ENCODE results near the gene MAS1.

The MAS1 gene

GRCh38 chr6:159880412-159880975, 10.3 kb upstream of the MAS1 start:
- no peak for DNase-seq

DNA sequence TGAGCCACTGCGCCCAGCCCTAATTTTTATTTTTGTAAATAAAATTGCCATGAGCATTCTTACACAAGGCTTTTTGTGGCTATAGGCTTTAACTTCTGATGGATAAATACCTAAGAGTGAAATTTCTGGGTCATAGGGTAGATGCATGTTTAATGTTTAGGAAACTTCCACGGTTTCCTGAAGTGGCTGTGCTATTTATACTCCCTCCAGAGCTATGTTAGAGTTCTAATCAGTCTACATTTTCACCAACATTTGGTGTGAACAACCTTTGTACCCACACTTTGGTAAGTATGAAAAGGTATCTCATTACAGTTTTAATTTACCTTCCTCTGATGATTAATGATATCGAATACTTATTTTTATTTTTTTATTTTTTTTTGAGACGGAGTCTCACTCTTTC, 6.1 kb upstream of the MAS1 start:
- DNase-seq = no peak

DNA sequence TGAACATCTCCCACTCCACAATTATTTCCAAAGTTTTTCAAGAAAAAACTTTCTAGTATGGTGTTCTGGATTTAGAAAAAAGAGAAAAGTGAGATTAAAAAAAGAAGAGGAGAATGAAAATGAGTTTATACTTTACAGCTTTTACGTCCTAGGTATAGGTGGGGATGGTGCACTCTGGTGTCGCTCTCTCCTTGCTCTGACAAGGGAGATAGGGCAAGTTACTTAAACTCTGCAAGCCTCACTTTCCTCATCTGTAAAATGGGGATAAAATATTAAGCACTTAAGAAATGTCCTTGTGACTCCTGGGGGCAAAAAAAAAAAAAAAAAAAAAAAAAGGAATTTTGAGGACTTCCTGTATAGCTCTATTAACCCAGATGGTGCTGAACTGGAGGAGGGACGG, 4.5 kb upstream of the MAS1 start:
- no peak for DNase-seq

- DNase-seq = no peak
Observed at GRCh38 chr6:159887146-159887545, 3.6 kb upstream of the MAS1 start.

GRCh38 chr6:159887761-159888160, 3.0 kb upstream of the MAS1 start:
- DNase-seq = no peak

GRCh38 chr6:159890201-159890600, 587 bp upstream of the MAS1 start:
- DNase-seq = no peak

GRCh38 chr6:159892053-159892452, 1.3 kb downstream of the MAS1 start:
- DNase-seq = no peak

- DNase-seq = no peak
Observed at GRCh38 chr6:159893064-159893463, 2.3 kb downstream of the MAS1 start.

- no peak for DNase-seq
Observed at GRCh38 chr6:159894991-159895390, 4.2 kb downstream of the MAS1 start.

GRCh38 chr6:159897603-159898002, 6.8 kb downstream of the MAS1 start:
- DNase-seq = no peak

GRCh38 chr6:159898519-159898918, 7.7 kb downstream of the MAS1 start:
- no peak for DNase-seq

GRCh38 chr6:159899994-159900745, 9.4 kb downstream of the MAS1 start:
- no peak for DNase-seq

DNA sequence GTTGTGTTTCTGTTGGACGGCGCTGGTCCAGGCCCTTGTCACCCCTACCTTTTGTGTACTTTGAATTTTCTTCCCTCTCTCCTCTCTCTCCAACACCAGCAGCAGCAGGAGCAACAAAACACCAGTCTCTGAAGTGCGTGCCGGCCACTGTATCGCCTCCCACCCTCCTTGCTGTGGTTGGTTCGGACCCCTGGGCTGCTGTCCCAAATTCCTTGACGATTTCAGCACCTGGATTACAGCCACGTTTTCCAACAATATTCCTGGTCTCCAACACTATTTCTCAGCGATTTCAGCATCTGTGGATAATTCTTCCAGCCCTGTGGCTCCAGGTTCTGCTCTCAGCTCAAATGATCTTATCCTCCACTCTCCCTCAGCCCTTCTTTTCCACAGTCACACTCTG, 11.8 kb downstream of the MAS1 start:
- DNase-seq = no peak

DNA sequence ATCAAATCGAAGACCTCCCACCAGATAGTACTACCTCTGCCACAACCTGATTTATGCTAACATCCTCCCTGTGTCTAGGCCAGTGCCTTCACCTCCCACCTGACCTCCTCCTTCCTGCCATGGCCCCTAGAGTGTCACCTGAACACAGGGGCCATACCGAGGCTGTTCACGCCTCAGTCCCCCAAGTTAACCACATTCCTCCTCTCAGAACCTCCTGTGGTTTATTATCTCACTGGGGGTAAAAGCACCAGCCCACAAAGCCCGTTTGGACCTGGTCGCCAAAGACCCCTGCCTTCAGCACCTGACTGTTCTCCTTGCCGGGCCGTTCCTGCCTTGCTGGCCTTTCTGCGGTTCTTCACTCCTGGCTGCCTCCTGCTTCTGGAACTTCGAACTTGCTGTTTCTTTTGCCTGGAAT, 13.7 kb downstream of the MAS1 start:
- DNase-seq = no peak

- no peak for DNase-seq
Observed at GRCh38 chr6:159906400-159906799, 15.6 kb downstream of the MAS1 start.

- DNase-seq = no peak
Observed at GRCh38 chr6:159908535-159908934, 17.7 kb downstream of the MAS1 start.

- DNase-seq = no peak
Observed at GRCh38 chr6:159908979-159909378, 18.2 kb downstream of the MAS1 start.

GRCh38 chr6:159910342-159910741, 19.6 kb downstream of the MAS1 start:
- no peak for DNase-seq

GRCh38 chr6:159913375-159913774, 22.6 kb downstream of the MAS1 start:
- DNase-seq = no peak

DNA sequence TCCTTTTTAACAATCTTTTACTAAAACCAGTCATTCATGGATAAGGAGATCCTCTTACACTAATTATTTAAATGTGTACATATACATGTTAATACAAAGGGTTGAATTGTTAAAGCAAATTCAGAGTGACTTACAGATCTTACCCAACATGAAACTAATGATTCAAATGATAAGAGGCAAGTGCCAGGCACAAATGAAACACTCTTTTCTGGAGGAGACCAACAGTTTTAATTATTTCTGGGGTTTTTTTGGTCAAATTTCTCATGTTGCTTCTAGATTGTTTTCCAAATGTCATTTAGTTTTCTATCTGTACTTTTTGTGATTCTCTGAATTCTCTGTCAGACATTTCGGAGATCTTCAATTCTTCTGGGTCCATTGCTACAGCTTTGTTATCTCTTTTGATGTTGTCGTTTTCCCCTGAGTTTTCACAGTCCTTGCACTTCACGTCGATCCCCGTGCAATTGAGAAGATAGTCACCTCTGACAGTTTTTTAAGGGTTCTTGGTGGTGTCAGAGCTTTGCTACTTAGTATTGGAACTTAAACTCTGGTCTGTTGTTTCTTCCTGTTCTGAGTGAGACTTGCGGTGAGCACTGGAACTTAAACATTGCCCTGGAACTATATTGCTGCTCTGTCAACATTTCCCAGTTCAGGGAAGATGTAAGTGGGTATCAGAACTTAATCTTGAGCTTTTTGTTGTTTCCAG, 23.2 kb downstream of the MAS1 start:
- no peak for DNase-seq

- DNase-seq = no peak
Observed at GRCh38 chr6:159914565-159914923, 23.8 kb downstream of the MAS1 start.

GRCh38 chr6:159915397-159915796, 24.6 kb downstream of the MAS1 start:
- no peak for DNase-seq

DNA sequence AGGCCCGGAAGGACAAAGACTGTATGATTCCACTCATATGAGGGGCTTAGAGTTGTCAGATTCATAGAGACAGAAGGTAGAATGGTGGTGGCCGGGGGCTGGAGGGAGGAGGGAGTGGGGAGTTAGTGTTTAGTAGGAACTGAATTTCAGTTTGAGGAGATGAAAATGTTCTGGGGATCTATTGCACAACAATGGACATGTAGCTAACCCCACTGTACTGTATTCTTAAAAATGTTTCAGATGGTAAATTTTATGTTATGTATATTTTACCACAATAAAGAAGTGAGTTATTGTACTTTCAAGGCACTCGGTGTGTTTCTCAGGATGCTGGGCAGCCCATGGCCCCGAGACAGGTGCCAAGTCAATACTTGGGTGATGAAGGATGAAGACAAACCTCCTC, 25.4 kb downstream of the MAS1 start:
- no peak for DNase-seq

DNA sequence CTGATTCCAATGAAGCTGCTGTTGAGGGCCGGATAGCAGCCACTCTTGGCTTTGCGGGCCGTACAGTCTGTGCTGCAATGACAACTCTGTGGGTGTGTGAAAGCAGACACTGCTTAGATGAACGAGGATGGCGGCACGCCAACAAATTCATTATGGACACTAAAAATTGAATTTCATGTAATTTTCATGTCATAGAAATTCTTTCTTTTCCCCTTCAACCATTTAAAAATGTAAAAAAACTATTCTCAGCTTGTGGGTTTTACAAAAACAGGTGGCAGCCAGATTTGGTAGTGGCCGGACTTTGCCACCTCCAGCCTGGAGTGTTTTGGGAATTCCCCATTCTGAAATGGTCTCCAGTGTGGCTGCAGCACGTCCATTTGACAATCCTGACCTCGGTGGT, 26.0 kb downstream of the MAS1 start:
- no peak for DNase-seq
